ENCODE measurements around the gene CFAP61.
"Not testable (repeated sequence)": the region's sequence is repeated elsewhere in the genome, so short reads cannot be mapped to it uniquely, and the experiment has no call there.

The CFAP61 gene

DNA sequence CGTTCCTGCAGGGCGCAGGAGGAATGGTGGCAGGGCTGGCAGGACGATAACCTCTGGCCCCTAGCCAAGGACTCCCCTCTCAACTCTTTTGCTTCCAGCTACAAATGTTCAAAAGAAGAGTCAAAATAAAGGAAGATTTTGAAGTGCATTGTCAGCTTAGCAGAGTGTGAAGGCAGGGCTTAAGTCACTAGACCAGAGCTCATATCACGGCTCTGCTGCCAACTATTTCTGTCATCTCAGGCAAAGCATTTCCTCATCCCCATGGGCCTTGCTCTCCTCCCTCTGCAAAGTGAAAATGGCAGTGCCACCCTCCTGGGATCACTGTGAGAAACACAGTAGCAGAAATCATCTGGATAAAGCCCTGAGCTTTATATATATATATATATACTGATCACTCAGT is 36.7 kb downstream of the CFAP61 start:
- DNase-seq (ENCODE audit: low read depth in 2 of 2): no peak

GRCh38 chr20:20089939-20090338 is 37.6 kb downstream of the CFAP61 start:
- no peak for DNase-seq (ENCODE audit: low read depth in 2 of 2)

- DNase-seq (ENCODE audit: low read depth in 2 of 2): no peak
These were observed 40.5 kb downstream of the CFAP61 start for GRCh38 chr20:20092827-20093226.

- DNase-seq (ENCODE audit: low read depth in 2 of 2): no peak
These were observed 42.1 kb downstream of the CFAP61 start for GRCh38 chr20:20094410-20094809.

GRCh38 chr20:20095114-20095872 is 43.0 kb downstream of the CFAP61 start:
- no peak for DNase-seq (ENCODE audit: low read depth in 2 of 2)

GRCh38 chr20:20096421-20096820 is 44.1 kb downstream of the CFAP61 start:
- DNase-seq (ENCODE audit: low read depth in 2 of 2): no peak

DNA sequence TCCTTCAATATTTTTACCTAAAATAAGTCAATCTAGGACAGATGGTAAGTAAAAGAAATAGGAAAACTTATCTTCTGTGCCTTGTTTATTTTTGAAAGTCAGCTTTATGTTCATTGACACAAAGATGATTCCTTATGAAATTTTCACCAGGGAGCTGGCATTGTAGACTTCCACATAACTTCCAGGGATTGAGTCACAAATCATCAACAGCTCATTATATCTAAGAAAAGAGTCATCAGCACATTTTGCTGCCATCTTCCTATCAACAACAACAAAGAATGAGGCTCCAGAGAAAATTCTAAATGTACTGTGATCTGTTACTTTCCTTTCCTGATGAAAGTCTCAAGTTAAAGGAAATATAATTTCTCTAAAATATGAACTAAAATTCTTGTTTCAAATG is 48.5 kb downstream of the CFAP61 start:
- no peak for DNase-seq (ENCODE audit: low read depth in 2 of 2)

GRCh38 chr20:20102163-20102562 is 49.8 kb downstream of the CFAP61 start:
- DNase-seq (ENCODE audit: low read depth in 2 of 2): no peak

DNA sequence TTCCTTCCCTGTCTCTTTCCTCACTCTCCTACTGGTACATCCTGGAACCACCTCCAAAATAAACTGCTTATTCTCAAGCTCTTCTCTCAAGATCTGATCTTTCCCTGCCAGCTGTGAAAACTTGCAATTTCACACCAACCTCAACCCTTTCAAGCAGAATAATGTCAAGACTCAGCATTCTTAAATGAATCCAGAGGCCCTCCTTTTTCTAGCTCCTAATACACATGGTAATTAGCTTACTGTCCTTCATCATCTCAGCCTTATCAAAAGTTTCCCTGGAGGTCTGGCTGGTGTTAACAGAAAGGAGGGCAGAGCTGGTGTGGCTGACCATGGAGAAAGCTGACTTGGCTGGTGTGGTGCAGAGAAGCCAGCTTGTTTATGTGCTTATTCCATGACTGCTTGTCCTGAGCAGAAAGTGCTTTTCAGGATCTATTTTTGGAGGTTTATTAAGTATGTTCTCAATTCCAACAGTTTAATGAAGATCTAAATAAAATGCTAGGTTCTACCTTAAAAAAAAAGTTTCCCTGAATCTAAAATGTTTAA is 50.5 kb downstream of the CFAP61 start:
- no peak for DNase-seq (ENCODE audit: low read depth in 2 of 2)

DNA sequence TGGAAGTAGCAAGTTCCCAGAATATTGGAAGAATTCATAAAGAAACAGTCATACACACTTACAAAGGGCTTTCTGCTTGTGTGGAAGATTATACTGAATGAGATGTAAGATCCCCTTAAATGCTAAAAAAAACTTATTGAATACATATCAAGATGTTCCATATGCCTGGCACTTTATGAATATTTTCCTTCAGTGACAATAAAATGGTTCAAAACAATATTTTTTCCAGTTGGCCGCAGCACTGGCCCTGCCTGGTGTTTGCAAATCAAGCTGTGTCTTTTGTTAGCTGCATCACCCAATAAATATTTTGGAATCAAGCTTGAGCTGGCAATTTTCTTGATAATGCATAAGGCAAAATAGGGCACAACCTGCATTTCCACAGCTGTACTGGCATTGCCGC is 51.2 kb downstream of the CFAP61 start:
- DNase-seq (ENCODE audit: low read depth in 2 of 2): no peak

GRCh38 chr20:20123187-20123586 is 70.9 kb downstream of the CFAP61 start:
- not testable (repeated sequence) for DNase-seq (ENCODE audit: low read depth in 2 of 2)

DNA sequence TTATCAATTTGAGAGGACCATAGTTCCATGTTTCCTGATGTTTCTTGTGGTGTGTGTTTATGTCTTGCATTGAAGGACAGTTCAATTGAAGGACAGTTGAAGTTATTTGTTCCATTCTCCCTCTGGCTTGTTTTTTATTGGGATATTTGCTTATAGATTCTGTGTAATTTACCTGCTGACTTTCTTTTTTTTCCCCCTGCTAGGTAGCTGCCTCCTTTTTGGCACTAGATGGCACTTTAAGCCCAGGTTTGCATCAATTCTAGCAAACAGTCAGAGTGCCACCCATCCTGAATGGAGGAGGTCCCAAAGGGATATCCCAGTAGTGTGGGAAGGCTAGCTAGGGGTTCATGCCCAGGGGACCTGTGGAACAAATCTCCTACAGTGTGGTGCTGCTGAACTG is 78.1 kb downstream of the CFAP61 start:
- no peak for DNase-seq (ENCODE audit: low read depth in 2 of 2)

- DNase-seq (ENCODE audit: low read depth in 2 of 2): no peak
These were observed 82.7 kb downstream of the CFAP61 start for GRCh38 chr20:20134941-20135575.

GRCh38 chr20:20136313-20136712 is 84.0 kb downstream of the CFAP61 start:
- DNase-seq (ENCODE audit: low read depth in 2 of 2): no peak

DNA sequence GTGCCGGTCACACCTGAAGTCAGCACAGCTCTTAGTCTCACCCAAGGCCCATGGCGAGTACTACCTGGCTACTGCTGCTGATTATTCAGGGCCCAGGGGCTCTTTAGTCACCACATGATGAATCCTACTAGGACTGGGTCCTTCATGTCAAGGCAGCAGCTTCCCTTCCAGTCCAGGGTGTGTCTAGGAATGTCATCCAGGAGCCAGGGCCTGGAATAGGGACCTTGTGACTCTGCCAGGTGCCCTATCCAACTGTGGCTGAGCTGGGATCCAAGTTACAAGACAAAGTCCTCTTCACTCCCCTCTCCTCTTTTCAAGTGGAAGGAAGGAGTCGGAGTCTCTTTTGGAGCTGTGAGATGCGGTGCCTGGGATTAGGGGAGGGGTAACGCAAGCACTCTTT is 85.5 kb downstream of the CFAP61 start:
- DNase-seq (ENCODE audit: low read depth in 2 of 2): no peak

DNA sequence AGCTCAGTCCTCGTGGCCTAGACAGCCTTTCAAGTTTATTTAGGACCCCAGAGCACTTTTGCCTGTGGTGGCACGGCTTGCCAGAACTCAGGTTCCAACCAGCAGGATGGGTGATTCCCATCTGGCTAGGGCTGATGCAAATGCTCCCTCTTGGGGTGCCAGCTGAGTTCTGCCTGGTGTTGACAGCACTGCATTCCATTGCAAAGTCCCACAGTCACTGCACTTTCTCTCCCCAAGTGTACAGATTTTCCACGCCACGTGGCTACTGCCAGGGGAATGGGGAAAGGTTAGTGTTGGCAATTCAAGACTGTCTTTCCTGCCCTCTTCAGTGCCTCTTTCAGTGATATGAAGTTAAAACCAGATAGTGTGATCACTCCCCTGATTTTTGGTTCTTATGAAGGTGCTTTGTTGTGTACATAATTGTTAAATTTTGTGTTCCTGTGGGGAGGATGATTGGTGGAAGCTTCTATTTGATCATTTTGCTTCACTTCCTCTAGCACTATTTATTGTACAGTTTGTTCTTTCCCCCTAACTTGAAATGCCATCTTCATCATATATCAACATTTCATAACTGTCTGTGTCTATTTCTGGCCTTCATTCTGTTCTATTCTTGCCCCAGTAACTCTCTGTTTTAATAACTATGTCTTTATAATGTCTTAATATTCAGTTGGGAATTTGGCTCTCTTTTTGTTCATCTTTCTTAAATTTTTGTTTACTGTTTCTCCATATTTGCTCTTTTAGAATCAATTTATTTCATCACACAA is 86.2 kb downstream of the CFAP61 start:
- no peak for DNase-seq (ENCODE audit: low read depth in 2 of 2)

- no peak for DNase-seq (ENCODE audit: low read depth in 2 of 2)
These were observed 87.1 kb downstream of the CFAP61 start for GRCh38 chr20:20139403-20139802.

- DNase-seq (ENCODE audit: low read depth in 2 of 2): no peak
These were observed 90.8 kb downstream of the CFAP61 start for GRCh38 chr20:20143165-20143564.

DNA sequence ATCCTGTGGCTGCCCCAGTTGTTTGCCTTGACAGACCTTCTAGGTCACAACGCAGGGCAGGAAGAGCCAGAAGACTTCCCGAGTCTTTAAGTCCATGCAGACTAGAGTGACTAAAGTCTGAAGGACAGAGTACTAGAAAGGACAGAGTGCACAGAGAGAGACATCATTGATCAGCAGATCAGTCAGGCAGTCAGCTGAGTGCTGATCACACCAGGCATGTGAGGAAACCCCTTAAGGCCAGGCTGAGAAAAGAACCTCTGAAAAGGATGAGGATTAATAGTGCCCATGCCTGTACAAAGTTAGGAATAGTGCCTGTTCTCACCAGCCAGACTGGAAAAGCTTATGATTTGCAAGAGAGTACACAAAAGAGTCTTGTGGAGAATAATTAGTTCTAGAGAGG is 91.3 kb downstream of the CFAP61 start:
- DNase-seq (ENCODE audit: low read depth in 2 of 2): no peak

GRCh38 chr20:20148779-20149178 is 96.4 kb downstream of the CFAP61 start:
- no peak for DNase-seq (ENCODE audit: low read depth in 2 of 2)

GRCh38 chr20:20150241-20150640 is 97.9 kb downstream of the CFAP61 start:
- no peak for DNase-seq (ENCODE audit: low read depth in 2 of 2)

DNA sequence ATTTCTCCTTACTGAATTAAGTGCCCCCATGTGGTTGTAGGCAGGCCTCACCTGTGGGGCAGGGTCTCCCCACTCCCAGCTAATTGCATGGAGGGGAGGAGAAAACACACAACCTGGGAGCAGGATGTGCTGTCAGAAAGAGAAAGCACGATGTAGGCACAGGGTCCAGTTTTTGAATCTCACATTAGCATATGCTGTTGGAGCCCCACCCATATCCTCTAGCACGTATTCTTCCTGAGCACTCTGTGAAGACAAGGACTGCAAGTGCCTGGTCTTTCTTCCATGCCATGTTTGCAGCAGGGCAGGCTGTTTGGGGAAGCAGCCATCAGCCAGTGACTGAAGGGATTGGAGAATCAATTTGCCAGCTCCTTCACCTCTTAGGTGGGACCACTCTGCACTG is 108.2 kb downstream of the CFAP61 start:
- DNase-seq (ENCODE audit: low read depth in 2 of 2): no peak

DNA sequence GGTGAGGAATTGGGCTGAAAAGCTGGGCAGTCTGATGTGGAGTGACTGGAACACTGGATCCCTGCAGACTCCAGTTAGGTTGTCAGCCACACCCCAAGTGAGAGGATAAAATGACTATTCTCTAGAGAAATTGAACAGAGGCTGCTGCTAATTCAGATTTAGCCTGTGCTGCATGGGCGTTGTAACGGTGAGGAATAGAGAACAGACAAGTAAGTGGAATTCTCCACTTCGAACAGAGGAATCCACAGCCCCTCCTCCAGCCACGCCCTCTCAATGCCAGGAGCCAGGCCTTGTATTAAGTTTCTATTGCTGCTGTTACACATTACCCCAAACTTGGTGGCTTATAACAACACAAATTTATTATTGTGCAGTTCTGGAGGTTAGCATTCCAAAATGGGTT is 109.3 kb downstream of the CFAP61 start:
- no peak for DNase-seq (ENCODE audit: low read depth in 2 of 2)
